K562 (cell line): Measurements from ENCODE around the gene RASSF3. TPM values are rescaled to one million over a fixed set of nuclear protein-coding genes. Genes with fewer than 3 reads are reported as not detected.

Source experiments
- DIDO1 ChIP-seq: fragments of 450-650 bp; IDR thresholded peaks from 2 replicates; pipeline ENCODE4 v1.6.1; 2016; ENCODE audit warnings: low read depth, missing biosample characterization, missing genetic modification characterization
- GATA2 ChIP-seq: sonication (generic); formaldehyde crosslinking; IDR thresholded peaks from 2 replicates; pipeline ENCODE4 v1.4.0; 2020; ENCODE audit warnings: mild to moderate bottlenecking, missing genetic modification reagents
- MAZ ChIP-seq, 2 experiments: fragments of 450-650 bp in 1 of 2; sonication (generic) in 1 of 2; formaldehyde crosslinking; IDR thresholded peaks in 1 of 2; conservative IDR thresholded peaks in 1 of 2; 2 replicates each; pipeline versions ENCODE4 v1.4.0 to v1.5.0; 2020; ENCODE audit warnings: mild to moderate bottlenecking in 1 of 2, missing genetic modification reagents in 1 of 2
- ZBED1 ChIP-seq: IDR thresholded peaks from 2 replicates; pipeline ENCODE4 v1.6.1; 2014
- ZBTB17 ChIP-seq: fragments of 450-650 bp; formaldehyde crosslinking; IDR thresholded peaks from 2 replicates; pipeline ENCODE4 v1.4.0; 2020; ENCODE audit warnings: mild to moderate bottlenecking
- ZNF175 ChIP-seq: fragments of 200-800 bp; sonication (Bioruptor generic); IDR thresholded peaks from 2 replicates; pipeline ENCODE4 v1.6.1; 2016; ENCODE audit warnings: low read depth, mild to moderate bottlenecking, missing genetic modification characterization, missing compliant biosample characterization
- ZNF766 ChIP-seq: fragments of 200-800 bp; sonication (Bioruptor generic); conservative IDR thresholded peaks from 2 replicates; pipeline ENCODE4 v1.6.1; 2016; ENCODE audit warnings: missing genetic modification characterization, missing compliant biosample characterization
- polyA plus RNA-seq, 8 experiments: library from polyadenylated mRNA; depleted of rRNA in 4 of 8; stranded (reverse) in 5 of 8; unstranded in 3 of 8; fragments of >200 nt; fragmentation: Nextera tagmentation in 2 of 8; fragmentation: Illumina TruSeq in 1 of 8; extraction: Ambion mirVana in 2 of 8; extraction: Trizol in 1 of 8; gene quantifications; 2 replicates each; pipeline versions ENCODE4 v1.2.1 to v1.2.3, GENCODE V29; 2011 to 2014; ENCODE audit warnings: inconsistent platforms in 1 of 8, missing spikeins in 1 of 8
- total RNA-seq, 7 experiments: library from RNA; depleted of rRNA in 6 of 7; stranded (reverse); fragments of >200 nt in 6 of 7; fragmentation: Illumina TruSeq in 2 of 7; extraction: Trizol in 2 of 7; gene quantifications; 2 replicates each; pipeline versions ENCODE4 v1.2.1 to v1.2.3, GENCODE V29; 2011 to 2021; ENCODE audit warnings: low replicate concordance in 1 of 7
- TF ChIP-seq, protein P1 (sequence below): fragments of 450-650 bp; IDR thresholded peaks from 2 replicates; pipeline ENCODE4 v1.6.1; 2016; ENCODE audit warnings: mild to moderate bottlenecking, moderate library complexity
- TF ChIP-seq, protein P2 (sequence below): fragments of 250-450 bp; sonication (Bioruptor Pico); IDR thresholded peaks from 2 replicates; pipeline ENCODE4 v1.5.0; 2020; ENCODE audit warnings: mild to moderate bottlenecking, borderline replicate concordance
- TF ChIP-seq, protein P3 (sequence below), 2 experiments: fragments of 450-650 bp; conservative IDR thresholded peaks; 2 replicates each; pipeline ENCODE4 v1.6.1; 2017; ENCODE audit warnings: mild to moderate bottlenecking in 2 of 2, moderate library complexity in 2 of 2

RASSF3 gene
- total and polyA plus RNA-seq, 9 of the 15 experiments (the other 6 are each of a cell fraction or from before 2014, with no cell fraction given): 3.7 to 39.2 (median 20.2) TPM

DNA sequence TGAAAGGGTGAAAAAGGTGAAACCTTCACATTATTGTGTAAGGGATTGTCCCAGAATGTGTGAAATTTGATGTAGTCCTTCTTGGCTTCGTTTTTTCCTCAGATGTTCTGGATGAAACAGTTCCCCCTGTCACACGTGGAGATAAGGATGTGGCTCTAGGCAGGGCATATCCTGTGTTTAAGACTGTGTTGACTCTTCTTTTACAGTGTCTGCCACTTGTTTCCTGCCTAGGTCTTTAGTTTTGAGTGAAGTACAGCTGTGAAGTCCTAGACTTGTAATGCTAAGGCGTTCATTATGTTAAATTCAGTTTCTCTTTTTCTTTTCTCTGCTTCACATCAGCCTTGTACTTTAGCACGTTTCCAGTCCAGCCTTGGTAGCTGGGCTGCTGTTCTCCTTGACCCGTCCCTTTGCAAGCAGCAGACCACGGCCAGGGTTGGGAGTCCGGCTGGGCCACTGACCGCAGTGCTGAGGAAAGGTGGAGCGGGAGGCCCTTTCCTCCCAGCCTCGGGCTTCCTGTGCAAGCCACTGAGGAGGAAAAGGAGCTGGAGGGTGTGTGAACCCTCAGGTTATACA is 59.1 kb downstream of the RASSF3 start (continued):
- TF ChIP-seq, protein P1, sequence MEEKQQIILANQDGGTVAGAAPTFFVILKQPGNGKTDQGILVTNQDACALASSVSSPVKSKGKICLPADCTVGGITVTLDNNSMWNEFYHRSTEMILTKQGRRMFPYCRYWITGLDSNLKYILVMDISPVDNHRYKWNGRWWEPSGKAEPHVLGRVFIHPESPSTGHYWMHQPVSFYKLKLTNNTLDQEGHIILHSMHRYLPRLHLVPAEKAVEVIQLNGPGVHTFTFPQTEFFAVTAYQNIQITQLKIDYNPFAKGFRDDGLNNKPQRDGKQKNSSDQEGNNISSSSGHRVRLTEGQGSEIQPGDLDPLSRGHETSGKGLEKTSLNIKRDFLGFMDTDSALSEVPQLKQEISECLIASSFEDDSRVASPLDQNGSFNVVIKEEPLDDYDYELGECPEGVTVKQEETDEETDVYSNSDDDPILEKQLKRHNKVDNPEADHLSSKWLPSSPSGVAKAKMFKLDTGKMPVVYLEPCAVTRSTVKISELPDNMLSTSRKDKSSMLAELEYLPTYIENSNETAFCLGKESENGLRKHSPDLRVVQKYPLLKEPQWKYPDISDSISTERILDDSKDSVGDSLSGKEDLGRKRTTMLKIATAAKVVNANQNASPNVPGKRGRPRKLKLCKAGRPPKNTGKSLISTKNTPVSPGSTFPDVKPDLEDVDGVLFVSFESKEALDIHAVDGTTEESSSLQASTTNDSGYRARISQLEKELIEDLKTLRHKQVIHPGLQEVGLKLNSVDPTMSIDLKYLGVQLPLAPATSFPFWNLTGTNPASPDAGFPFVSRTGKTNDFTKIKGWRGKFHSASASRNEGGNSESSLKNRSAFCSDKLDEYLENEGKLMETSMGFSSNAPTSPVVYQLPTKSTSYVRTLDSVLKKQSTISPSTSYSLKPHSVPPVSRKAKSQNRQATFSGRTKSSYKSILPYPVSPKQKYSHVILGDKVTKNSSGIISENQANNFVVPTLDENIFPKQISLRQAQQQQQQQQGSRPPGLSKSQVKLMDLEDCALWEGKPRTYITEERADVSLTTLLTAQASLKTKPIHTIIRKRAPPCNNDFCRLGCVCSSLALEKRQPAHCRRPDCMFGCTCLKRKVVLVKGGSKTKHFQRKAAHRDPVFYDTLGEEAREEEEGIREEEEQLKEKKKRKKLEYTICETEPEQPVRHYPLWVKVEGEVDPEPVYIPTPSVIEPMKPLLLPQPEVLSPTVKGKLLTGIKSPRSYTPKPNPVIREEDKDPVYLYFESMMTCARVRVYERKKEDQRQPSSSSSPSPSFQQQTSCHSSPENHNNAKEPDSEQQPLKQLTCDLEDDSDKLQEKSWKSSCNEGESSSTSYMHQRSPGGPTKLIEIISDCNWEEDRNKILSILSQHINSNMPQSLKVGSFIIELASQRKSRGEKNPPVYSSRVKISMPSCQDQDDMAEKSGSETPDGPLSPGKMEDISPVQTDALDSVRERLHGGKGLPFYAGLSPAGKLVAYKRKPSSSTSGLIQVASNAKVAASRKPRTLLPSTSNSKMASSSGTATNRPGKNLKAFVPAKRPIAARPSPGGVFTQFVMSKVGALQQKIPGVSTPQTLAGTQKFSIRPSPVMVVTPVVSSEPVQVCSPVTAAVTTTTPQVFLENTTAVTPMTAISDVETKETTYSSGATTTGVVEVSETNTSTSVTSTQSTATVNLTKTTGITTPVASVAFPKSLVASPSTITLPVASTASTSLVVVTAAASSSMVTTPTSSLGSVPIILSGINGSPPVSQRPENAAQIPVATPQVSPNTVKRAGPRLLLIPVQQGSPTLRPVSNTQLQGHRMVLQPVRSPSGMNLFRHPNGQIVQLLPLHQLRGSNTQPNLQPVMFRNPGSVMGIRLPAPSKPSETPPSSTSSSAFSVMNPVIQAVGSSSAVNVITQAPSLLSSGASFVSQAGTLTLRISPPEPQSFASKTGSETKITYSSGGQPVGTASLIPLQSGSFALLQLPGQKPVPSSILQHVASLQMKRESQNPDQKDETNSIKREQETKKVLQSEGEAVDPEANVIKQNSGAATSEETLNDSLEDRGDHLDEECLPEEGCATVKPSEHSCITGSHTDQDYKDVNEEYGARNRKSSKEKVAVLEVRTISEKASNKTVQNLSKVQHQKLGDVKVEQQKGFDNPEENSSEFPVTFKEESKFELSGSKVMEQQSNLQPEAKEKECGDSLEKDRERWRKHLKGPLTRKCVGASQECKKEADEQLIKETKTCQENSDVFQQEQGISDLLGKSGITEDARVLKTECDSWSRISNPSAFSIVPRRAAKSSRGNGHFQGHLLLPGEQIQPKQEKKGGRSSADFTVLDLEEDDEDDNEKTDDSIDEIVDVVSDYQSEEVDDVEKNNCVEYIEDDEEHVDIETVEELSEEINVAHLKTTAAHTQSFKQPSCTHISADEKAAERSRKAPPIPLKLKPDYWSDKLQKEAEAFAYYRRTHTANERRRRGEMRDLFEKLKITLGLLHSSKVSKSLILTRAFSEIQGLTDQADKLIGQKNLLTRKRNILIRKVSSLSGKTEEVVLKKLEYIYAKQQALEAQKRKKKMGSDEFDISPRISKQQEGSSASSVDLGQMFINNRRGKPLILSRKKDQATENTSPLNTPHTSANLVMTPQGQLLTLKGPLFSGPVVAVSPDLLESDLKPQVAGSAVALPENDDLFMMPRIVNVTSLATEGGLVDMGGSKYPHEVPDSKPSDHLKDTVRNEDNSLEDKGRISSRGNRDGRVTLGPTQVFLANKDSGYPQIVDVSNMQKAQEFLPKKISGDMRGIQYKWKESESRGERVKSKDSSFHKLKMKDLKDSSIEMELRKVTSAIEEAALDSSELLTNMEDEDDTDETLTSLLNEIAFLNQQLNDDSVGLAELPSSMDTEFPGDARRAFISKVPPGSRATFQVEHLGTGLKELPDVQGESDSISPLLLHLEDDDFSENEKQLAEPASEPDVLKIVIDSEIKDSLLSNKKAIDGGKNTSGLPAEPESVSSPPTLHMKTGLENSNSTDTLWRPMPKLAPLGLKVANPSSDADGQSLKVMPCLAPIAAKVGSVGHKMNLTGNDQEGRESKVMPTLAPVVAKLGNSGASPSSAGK: peak; percentile 95
- TF ChIP-seq GATA2 (CRISPR knock-in tag) (peak; percentile 35; the same call in 1 of the 2 replicates), ZNF175 (peak; percentile 90), MAZ (CRISPR knock-in tag; conservative IDR thresholded peaks at IDR 0.05 in 1 of 2, IDR thresholded peaks at IDR 0.05 in 1 of 2) (0 out of 4 replicates have a peak, but pooled peaks of 1 of the 2 experiments have one; percentile 24), ZBTB17 (peak; percentile 31; the same call in 1 of the 2 replicates), DIDO1 (tag) (peak; percentile 50; the same call in 1 of the 2 replicates), ZNF766 (CRISPR knock-in tag) (0 out of 2 replicates have a peak, but pooled peaks have one; percentile 38), ZBED1 (no peak)
- TF ChIP-seq, protein P2, sequence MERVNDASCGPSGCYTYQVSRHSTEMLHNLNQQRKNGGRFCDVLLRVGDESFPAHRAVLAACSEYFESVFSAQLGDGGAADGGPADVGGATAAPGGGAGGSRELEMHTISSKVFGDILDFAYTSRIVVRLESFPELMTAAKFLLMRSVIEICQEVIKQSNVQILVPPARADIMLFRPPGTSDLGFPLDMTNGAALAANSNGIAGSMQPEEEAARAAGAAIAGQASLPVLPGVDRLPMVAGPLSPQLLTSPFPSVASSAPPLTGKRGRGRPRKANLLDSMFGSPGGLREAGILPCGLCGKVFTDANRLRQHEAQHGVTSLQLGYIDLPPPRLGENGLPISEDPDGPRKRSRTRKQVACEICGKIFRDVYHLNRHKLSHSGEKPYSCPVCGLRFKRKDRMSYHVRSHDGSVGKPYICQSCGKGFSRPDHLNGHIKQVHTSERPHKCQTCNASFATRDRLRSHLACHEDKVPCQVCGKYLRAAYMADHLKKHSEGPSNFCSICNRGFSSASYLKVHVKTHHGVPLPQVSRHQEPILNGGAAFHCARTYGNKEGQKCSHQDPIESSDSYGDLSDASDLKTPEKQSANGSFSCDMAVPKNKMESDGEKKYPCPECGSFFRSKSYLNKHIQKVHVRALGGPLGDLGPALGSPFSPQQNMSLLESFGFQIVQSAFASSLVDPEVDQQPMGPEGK (CRISPR knock-in tag): peak; percentile 36; the same call in 1 of the 2 replicates
- TF ChIP-seq, protein P3, sequence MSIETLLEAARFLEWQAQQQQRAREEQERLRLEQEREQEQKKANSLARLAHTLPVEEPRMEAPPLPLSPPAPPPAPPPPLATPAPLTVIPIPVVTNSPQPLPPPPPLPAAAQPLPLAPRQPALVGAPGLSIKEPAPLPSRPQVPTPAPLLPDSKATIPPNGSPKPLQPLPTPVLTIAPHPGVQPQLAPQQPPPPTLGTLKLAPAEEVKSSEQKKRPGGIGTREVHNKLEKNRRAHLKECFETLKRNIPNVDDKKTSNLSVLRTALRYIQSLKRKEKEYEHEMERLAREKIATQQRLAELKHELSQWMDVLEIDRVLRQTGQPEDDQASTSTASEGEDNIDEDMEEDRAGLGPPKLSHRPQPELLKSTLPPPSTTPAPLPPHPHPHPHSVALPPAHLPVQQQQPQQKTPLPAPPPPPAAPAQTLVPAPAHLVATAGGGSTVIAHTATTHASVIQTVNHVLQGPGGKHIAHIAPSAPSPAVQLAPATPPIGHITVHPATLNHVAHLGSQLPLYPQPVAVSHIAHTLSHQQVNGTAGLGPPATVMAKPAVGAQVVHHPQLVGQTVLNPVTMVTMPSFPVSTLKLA (conservative IDR thresholded peaks at IDR 0.05): peak in 1 of 2 experiments; percentile 58; a peak in 2 of 4 replicates
